A549 (cell line): ENCODE results near the gene SEC22A. TPM values are rescaled to one million over a fixed set of nuclear protein-coding genes. Genes with fewer than 3 reads are reported as not detected.
A peak's percentile ranks its signal among the peaks of the same experiment; 100 is the strongest.

Experiments
- ATAC-seq, 2 experiments: fragments of 200-7000 bp in 1 of 2; fragments of >200 bp in 1 of 2; cut with Nextera tagmentation in 1 of 2; cut with Tn5 transposase in 1 of 2; 3 replicates each; pipeline versions ENCODE4 v1.8.0 to v1.9.1; 2018 to 2020; ENCODE audit warnings: mild to moderate bottlenecking in 1 of 2, moderate library complexity in 1 of 2
- CTCF ChIA-PET: fragments of 300-600 bp; sonication (Branson Sonifier 250); formaldehyde crosslinking; extraction: SDS; loops from one replicate; lab custom pipeline; 2021; ENCODE audit warnings: antibody characterized with exemption, inconsistent platforms; lab: Yijun Ruan, JAX
- POLR2A ChIA-PET: fragments of 350-600 bp; formaldehyde crosslinking; extraction: SDS; loops from one replicate; lab custom pipeline; 2021; ENCODE audit warnings: antibody characterized with exemption, inconsistent platforms; lab: Yijun Ruan, JAX
- DNase-seq, 2 experiments: peaks; one replicate each; pipeline versions ENCODE4 v3.0.0 to v3.0.0-alpha.2; 2011 to 2016; ENCODE audit warnings: low read depth in 1 of 2, low spot score in 1 of 2
- FAIRE-seq: peaks from 2 replicates; lab custom pipeline; 2011; peaks lifted over from hg19 to GRCh38; lab: Jason Lieb, UNC
- H3K27ac ChIP-seq, 2 experiments: fragments of >200 bp; sonication (Bioruptor Twin); formaldehyde crosslinking; 3 replicates each; pipeline ENCODE4 v1.5.1; 2016 to 2017
- H3K4me1 ChIP-seq: fragments of >200 bp; sonication (Bioruptor Twin); formaldehyde crosslinking; 3 replicates; pipeline ENCODE4 v1.6.1; 2016
- H3K4me2 ChIP-seq: fragments of >200 bp; sonication (Bioruptor Twin); formaldehyde crosslinking; 3 replicates; pipeline ENCODE4 v1.6.1; 2016
- H3K4me3 ChIP-seq: fragments of >200 bp; sonication (Bioruptor Twin); formaldehyde crosslinking; 3 replicates; pipeline ENCODE4 v1.5.1; 2016
- H3K9me3 ChIP-seq: fragments of >200 bp; sonication (Bioruptor Twin); formaldehyde crosslinking; 3 replicates; pipeline ENCODE4 v1.6.1; 2016
- BHLHE40 ChIP-seq: IDR thresholded peaks from 2 replicates; pipeline ENCODE4 v1.6.1; 2012; ENCODE audit warnings: low read depth, low read length, inconsistent platforms
- CEBPB ChIP-seq, 2 experiments: fragments of >200 bp in 1 of 2; sonication (Bioruptor Twin) in 1 of 2; formaldehyde crosslinking in 1 of 2; IDR thresholded peaks; 2 replicates each; pipeline ENCODE4 v1.6.1; 2012 to 2016
- EHF ChIP-seq: fragments of 250-450 bp; sonication (Bioruptor Pico); IDR thresholded peaks from 2 replicates; pipeline ENCODE4 v1.5.0; 2020; ENCODE audit warnings: mild to moderate bottlenecking
- ELK1 ChIP-seq: fragments of 150-350 bp; IDR thresholded peaks from 2 replicates; pipeline ENCODE4 v1.6.1; 2014; ENCODE audit warnings: low read depth, mild to moderate bottlenecking, low read length
- EP300 ChIP-seq, 2 experiments: fragments of >200 bp; sonication (Bioruptor Twin); formaldehyde crosslinking; IDR thresholded peaks; 2 replicates in 1 of 2; 3 replicates in 1 of 2; pipeline ENCODE4 v1.6.1; 2016 to 2017
- ESRRA ChIP-seq: fragments of 150-350 bp; IDR thresholded peaks from 2 replicates; pipeline ENCODE4 v1.6.1; 2014; ENCODE audit warnings: mild to moderate bottlenecking, low read length, borderline replicate concordance
- FOSB ChIP-seq: fragments of 250-450 bp; sonication (Bioruptor Pico); IDR thresholded peaks from 2 replicates; pipeline ENCODE4 v1.5.0; 2020; ENCODE audit warnings: mild to moderate bottlenecking, moderate library complexity
- FOSL2 ChIP-seq, 2 experiments: fragments of 450-650 bp in 1 of 2; fragments of >200 bp in 1 of 2; sonication (Bioruptor Twin) in 1 of 2; formaldehyde crosslinking; IDR thresholded peaks; 2 replicates each; pipeline versions ENCODE4 v1.5.0 to v1.6.1; 2016 to 2020; ENCODE audit warnings: mild to moderate bottlenecking in 1 of 2, moderate library complexity in 1 of 2
- FOXS1 ChIP-seq: fragments of 250-450 bp; sonication (Bioruptor Pico); IDR thresholded peaks from 2 replicates; pipeline ENCODE4 v1.5.0; 2020; ENCODE audit warnings: mild to moderate bottlenecking, moderate library complexity
- HMGXB4 ChIP-seq: fragments of 250-450 bp; sonication (Bioruptor Pico); IDR thresholded peaks from 2 replicates; pipeline ENCODE4 v1.5.0; 2021; ENCODE audit warnings: mild to moderate bottlenecking, moderate library complexity, borderline replicate concordance
- HOXA7 ChIP-seq: fragments of 250-450 bp; sonication (Bioruptor Pico); IDR thresholded peaks from 2 replicates; pipeline ENCODE4 v1.5.0; 2020; ENCODE audit warnings: mild to moderate bottlenecking, moderate library complexity
- JUN ChIP-seq, 2 experiments: fragments of >200 bp; sonication (Bioruptor Twin); formaldehyde crosslinking; IDR thresholded peaks; 2 replicates in 1 of 2; 3 replicates in 1 of 2; pipeline ENCODE4 v1.6.1; 2016 to 2017
- KDM1A ChIP-seq: fragments of 200-600 bp; sonication (generic); IDR thresholded peaks from 2 replicates; pipeline ENCODE4 v1.6.1; 2016; ENCODE audit warnings: low read depth, mild to moderate bottlenecking
- NR3C1 ChIP-seq: fragments of >200 bp; sonication (Bioruptor Twin); formaldehyde crosslinking; IDR thresholded peaks from 3 replicates; pipeline ENCODE4 v1.6.1; 2017
- PHF8 ChIP-seq: fragments of 200-600 bp; sonication (generic); IDR thresholded peaks from 2 replicates; pipeline ENCODE4 v1.6.1; 2016; ENCODE audit warnings: low read depth, mild to moderate bottlenecking, antibody characterized with exemption, moderate library complexity, borderline replicate concordance
- RAD21 ChIP-seq, 2 experiments: fragments of >200 bp in 1 of 2; sonication (Bioruptor Twin) in 1 of 2; formaldehyde crosslinking in 1 of 2; IDR thresholded peaks in 1 of 2; conservative IDR thresholded peaks in 1 of 2; 2 replicates in 1 of 2; 3 replicates in 1 of 2; pipeline ENCODE4 v1.6.1; 2012 to 2018; ENCODE audit warnings: inconsistent platforms in 1 of 2
- TP53 ChIP-seq: fragments of 250-450 bp; sonication (Bioruptor Pico); IDR thresholded peaks from 2 replicates; pipeline ENCODE4 v1.5.0; 2021; ENCODE audit warnings: mild to moderate bottlenecking, moderate library complexity
- WGBS: methylation state at CpG from one replicate; pipeline ENCODE4 v1.1.6; 2017; ENCODE audit errors: missing lambda C conversion rate; 5-methylcytosine and 5-hydroxymethylcytosine counted together
- polyA plus RNA-seq, 4 experiments: library from polyadenylated mRNA; depleted of rRNA in 3 of 4; stranded (reverse); fragments of >200 nt; fragmentation: RNase III in 1 of 4; extraction: RNeasy Plus Mini Kit Qiagen cat#74134 plus additional on column Dnase treatment in 1 of 4; gene quantifications; 2 replicates in 3 of 4; 3 replicates in 1 of 4; pipeline ENCODE4 v1.2.3, GENCODE V29; 2011 to 2017
- TF ChIP-seq, protein P1 (sequence below): fragments of >200 bp; sonication (Bioruptor Twin); formaldehyde crosslinking; IDR thresholded peaks from 3 replicates; pipeline ENCODE4 v1.5.1; 2016
- TF ChIP-seq, protein P2 (sequence below): IDR thresholded peaks from 2 replicates; pipeline ENCODE4 v1.6.1; 2012

SEC22A gene
- polyA plus RNA-seq, 2 of the 4 experiments (the other 2 are of a cell fraction), result 23.5 to 29.9 TPM

DNA sequence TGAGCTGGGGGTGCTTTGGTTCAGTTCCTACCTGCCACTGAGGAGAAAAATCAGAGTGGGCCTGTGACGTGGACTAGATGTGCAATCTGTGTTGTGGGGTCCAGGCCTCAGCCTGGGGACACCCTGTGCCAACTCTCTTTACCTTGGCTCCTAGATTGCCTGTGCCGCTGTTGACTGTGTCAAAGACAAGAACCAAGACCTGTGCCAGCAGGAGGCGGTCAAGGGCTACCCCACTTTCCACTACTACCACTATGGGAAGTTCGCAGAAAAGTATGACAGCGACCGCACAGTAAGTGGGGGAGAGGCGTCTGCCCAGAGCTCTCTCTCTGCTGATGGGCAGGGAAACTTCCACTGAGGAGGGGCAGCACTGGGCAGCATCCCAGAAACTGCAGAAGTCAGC lies 40.6 kb upstream of the SEC22A start:
- no peaks in the 10 kb centered on the region for H3K9me3 ChIP-seq
- ATAC-seq (peak; percentile 44; a peak in 4 of 6 replicates), DNase-seq (peak in 1 of 2 experiments; percentile 14), FAIRE-seq (no peak)
- TF ChIP-seq EHF (CRISPR knock-in tag) (no peak), RAD21 (conservative IDR thresholded peaks at IDR 0.05 in 1 of 2, IDR thresholded peaks at IDR 0.05 in 1 of 2) (peak in 1 of 2 experiments; percentile 14; a peak in 1 of 5 replicates)
- TF ChIP-seq, protein P1, sequence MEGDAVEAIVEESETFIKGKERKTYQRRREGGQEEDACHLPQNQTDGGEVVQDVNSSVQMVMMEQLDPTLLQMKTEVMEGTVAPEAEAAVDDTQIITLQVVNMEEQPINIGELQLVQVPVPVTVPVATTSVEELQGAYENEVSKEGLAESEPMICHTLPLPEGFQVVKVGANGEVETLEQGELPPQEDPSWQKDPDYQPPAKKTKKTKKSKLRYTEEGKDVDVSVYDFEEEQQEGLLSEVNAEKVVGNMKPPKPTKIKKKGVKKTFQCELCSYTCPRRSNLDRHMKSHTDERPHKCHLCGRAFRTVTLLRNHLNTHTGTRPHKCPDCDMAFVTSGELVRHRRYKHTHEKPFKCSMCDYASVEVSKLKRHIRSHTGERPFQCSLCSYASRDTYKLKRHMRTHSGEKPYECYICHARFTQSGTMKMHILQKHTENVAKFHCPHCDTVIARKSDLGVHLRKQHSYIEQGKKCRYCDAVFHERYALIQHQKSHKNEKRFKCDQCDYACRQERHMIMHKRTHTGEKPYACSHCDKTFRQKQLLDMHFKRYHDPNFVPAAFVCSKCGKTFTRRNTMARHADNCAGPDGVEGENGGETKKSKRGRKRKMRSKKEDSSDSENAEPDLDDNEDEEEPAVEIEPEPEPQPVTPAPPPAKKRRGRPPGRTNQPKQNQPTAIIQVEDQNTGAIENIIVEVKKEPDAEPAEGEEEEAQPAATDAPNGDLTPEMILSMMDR, result peak; percentile 20; the same call in 1 of the 3 replicates
- H3K4me3 ChIP-seq, result no peak overlapping the region
- H3K4me2 ChIP-seq, result no peak overlapping the region
- WGBS, result 97% methylated on average over 6 of the region's 7 CpGs
- CTCF ChIA-PET, result interaction anchor here (1.1 kb wide), 1 partner anchor 97 kb away, joined by 3 read pairs; no protein-coding TSS in a partner anchor
- POLR2A ChIA-PET, result no interaction called here
- H3K4me1 ChIP-seq, result no peaks in the 10 kb centered on the region
- no peak overlapping the region for H3K27ac ChIP-seq

GRCh38 chr3:123163141-123163540 lies 38.6 kb upstream of the SEC22A start:
- DNase-seq (no peak), FAIRE-seq (no peak), ATAC-seq (no peak)
- no peak overlapping the region for H3K4me2 ChIP-seq
- TF ChIP-seq PHF8 (no peak), HOXA7 (no peak), ESRRA (no peak), TP53 (CRISPR knock-in tag) (no peak), HMGXB4 (CRISPR knock-in tag) (no peak), ELK1 (no peak), EP300 (IDR thresholded peaks at IDR 0.05) (no peak), CEBPB (IDR thresholded peaks at IDR 0.05) (no peak), RAD21 (conservative IDR thresholded peaks at IDR 0.05 in 1 of 2, IDR thresholded peaks at IDR 0.05 in 1 of 2) (no peak), FOXS1 (CRISPR knock-in tag) (no peak), KDM1A (no peak), BHLHE40 (no peak)
- TF ChIP-seq, protein P2, sequence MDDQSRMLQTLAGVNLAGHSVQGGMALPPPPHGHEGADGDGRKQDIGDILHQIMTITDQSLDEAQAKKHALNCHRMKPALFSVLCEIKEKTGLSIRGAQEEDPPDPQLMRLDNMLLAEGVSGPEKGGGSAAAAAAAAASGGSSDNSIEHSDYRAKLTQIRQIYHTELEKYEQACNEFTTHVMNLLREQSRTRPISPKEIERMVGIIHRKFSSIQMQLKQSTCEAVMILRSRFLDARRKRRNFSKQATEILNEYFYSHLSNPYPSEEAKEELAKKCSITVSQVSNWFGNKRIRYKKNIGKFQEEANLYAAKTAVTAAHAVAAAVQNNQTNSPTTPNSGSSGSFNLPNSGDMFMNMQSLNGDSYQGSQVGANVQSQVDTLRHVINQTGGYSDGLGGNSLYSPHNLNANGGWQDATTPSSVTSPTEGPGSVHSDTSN, result no peak
- ChIA-PET POLR2A (no interaction called here), CTCF (interaction anchor here (1.0 kb wide), 1 partner anchor 20 kb away, joined by 3 read pairs; no protein-coding TSS in a partner anchor)
- 93% methylated on average over 4 of the region's 4 CpGs for WGBS
- no peak overlapping the region for H3K4me3 ChIP-seq
- H3K9me3 ChIP-seq, result no peaks in the 10 kb centered on the region
- H3K4me1 ChIP-seq, result no peaks in the 10 kb centered on the region
- H3K27ac ChIP-seq, result no peak overlapping the region

GRCh38 chr3:123165163-123165562 lies 36.6 kb upstream of the SEC22A start:
- ChIA-PET POLR2A (no interaction called here), CTCF (no interaction called here)
- FAIRE-seq (no peak), ATAC-seq (no peak), DNase-seq (no peak)
- no peak overlapping the region for H3K4me2 ChIP-seq
- H3K27ac ChIP-seq, result no peak overlapping the region
- TF ChIP-seq FOSL2 (IDR thresholded peaks at IDR 0.05), result no peak
- TF ChIP-seq FOSL2 (CRISPR knock-in tag; IDR thresholded peaks at IDR 0.05), result no peak
- peak; percentile 65; the same call in 1 of the 2 replicates for TF ChIP-seq KDM1A
- no peak for TF ChIP-seq NR3C1
- TF ChIP-seq FOSB (CRISPR knock-in tag), result no peak
- no peak for TF ChIP-seq JUN (IDR thresholded peaks at IDR 0.05)
- peaks cover 20% of the 10 kb centered on the region for H3K4me1 ChIP-seq
- no peaks in the 10 kb centered on the region for H3K9me3 ChIP-seq
- H3K4me3 ChIP-seq, result no peak overlapping the region
- WGBS, result 95% methylated on average over 1 of the region's 1 CpG
